ENCODE data around the gene ACTL8.

DNA sequence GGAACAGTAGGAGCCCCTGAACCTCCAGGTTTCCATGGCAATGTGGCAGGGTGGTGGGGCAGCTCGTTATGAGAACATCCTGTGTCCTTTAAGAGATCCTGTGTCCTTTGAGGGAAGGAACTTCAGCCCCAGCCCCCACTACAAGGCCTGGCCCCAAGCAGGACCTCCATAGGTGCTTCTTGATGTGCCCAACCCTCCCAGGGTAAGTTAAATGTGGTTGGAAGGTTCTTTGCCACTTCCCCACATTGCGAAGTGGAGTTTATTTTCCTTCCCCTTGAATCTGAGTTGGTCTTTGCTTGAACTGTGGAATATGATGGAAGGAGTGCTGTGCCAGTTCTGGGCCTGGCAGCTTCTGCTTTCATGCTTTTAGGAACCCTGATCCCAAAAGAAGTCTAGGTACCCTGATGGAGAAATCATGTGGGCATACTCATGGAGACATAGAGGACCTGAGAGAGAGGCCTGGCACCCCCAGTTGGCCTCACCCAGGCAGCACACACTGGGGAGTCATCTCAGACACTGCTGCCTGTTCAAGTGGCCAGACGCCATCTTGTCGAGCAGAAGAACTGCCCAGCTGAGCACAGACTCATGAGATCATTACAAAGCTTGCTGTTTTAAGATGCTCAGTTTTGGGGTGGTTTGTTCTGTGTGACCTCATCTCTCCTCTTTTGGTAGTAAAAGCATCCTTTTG, 44.1 kb upstream of the ACTL8 start:
- TF ChIP-seq, protein P1, sequence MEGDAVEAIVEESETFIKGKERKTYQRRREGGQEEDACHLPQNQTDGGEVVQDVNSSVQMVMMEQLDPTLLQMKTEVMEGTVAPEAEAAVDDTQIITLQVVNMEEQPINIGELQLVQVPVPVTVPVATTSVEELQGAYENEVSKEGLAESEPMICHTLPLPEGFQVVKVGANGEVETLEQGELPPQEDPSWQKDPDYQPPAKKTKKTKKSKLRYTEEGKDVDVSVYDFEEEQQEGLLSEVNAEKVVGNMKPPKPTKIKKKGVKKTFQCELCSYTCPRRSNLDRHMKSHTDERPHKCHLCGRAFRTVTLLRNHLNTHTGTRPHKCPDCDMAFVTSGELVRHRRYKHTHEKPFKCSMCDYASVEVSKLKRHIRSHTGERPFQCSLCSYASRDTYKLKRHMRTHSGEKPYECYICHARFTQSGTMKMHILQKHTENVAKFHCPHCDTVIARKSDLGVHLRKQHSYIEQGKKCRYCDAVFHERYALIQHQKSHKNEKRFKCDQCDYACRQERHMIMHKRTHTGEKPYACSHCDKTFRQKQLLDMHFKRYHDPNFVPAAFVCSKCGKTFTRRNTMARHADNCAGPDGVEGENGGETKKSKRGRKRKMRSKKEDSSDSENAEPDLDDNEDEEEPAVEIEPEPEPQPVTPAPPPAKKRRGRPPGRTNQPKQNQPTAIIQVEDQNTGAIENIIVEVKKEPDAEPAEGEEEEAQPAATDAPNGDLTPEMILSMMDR (IDR thresholded peaks at IDR 0.05 in 4 of 5, conservative IDR thresholded peaks at IDR 0.05 in 1 of 5): no peak
- no peak for TF ChIP-seq POLR2A (IDR thresholded peaks at IDR 0.05)
